Measurements from ENCODE around the gene MCCD1.

The MCCD1 gene

DNA sequence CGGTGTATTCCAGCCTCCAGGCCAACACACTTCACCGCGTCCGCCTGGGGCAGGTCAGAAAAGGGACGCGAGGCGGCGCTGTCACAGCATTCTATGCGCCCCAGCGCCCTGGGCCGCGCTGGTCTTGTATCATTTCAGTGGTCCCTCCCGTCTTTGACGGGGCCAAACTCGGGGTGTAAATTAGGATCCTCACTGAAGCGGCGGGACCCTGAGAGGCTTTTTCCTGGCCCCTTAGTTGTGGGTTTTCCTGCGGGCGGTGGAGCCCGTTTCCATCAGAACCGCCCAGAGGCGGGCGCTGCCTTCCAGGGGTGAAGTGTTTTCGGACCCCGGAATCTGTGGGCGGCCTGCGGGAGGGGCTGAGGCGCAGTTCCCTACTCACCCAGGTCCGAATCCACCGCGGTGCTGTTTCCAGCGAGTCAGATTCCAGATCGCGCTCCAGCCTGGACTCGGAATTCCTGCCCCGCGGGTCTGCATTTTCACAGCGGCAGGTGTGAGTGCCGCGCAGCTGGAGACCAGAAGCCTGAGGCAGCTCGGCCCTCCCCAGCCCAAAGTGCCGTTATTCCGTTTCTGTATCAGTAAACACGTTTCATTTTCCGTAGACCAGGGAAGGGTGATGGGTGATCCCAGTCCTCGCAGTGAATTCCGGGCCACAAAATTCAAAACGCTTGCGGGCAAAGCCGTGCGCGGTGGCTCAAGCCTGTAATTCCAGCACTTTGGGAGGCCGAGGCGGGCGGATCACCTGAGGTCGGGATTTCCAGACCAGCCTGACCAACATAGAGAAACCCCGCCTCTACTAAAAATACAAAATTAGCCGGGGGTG is 34.7 kb upstream of the MCCD1 start (continued):
- TF ChIP-seq ZNF214 (tag by site-specific recombination; IDR thresholded peaks at IDR 0.05; ENCODE audit: borderline replicate concordance) (no peak), SALL2 (tag by site-specific recombination; IDR thresholded peaks at IDR 0.05; ENCODE audit: borderline replicate concordance) (no peak), ZNF555 (tag by site-specific recombination; conservative IDR thresholded peaks at IDR 0.05) (no peak), ZNF654 (tag by site-specific recombination; IDR thresholded peaks at IDR 0.05; ENCODE audit: low read depth) (peak; percentile 99), ZNF114 (tag by site-specific recombination; IDR thresholded peaks at IDR 0.05) (no peak), ZNF140 (tag by site-specific recombination; IDR thresholded peaks at IDR 0.05) (no peak), ZNF354C (tag by site-specific recombination; IDR thresholded peaks at IDR 0.05; ENCODE audit: borderline replicate concordance, low read depth) (no peak), ZNF146 (tag by site-specific recombination; IDR thresholded peaks at IDR 0.05) (no peak; the same call in 1 of the 2 replicates), ZNF426 (tag by site-specific recombination; IDR thresholded peaks at IDR 0.05) (no peak), ZFP69B (tag by site-specific recombination; IDR thresholded peaks at IDR 0.05) (peak; percentile 81), ZNF16 (tag by site-specific recombination; IDR thresholded peaks at IDR 0.05; ENCODE audit: low read depth) (no peak), ZBTB17 (tag by site-specific recombination; IDR thresholded peaks at IDR 0.05) (peak; percentile 96), FEZF1 (tag by site-specific recombination; IDR thresholded peaks at IDR 0.05) (no peak), MYNN (tag by site-specific recombination; IDR thresholded peaks at IDR 0.05; ENCODE audit: borderline replicate concordance) (no peak), ZNF174 (tag by site-specific recombination; IDR thresholded peaks at IDR 0.05) (no peak), GLIS2 (tag by site-specific recombination; IDR thresholded peaks at IDR 0.05) (peak; percentile 40; the same call in 1 of the 2 replicates), IKZF3 (tag by site-specific recombination; IDR thresholded peaks at IDR 0.05) (peak; percentile 74)
- TF ChIP-seq, protein P1, sequence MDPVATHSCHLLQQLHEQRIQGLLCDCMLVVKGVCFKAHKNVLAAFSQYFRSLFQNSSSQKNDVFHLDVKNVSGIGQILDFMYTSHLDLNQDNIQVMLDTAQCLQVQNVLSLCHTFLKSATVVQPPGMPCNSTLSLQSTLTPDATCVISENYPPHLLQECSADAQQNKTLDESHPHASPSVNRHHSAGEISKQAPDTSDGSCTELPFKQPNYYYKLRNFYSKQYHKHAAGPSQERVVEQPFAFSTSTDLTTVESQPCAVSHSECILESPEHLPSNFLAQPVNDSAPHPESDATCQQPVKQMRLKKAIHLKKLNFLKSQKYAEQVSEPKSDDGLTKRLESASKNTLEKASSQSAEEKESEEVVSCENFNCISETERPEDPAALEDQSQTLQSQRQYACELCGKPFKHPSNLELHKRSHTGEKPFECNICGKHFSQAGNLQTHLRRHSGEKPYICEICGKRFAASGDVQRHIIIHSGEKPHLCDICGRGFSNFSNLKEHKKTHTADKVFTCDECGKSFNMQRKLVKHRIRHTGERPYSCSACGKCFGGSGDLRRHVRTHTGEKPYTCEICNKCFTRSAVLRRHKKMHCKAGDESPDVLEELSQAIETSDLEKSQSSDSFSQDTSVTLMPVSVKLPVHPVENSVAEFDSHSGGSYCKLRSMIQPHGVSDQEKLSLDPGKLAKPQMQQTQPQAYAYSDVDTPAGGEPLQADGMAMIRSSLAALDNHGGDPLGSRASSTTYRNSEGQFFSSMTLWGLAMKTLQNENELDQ (tag by site-specific recombination; IDR thresholded peaks at IDR 0.05; ENCODE audit: low read depth) = no peak
- TF ChIP-seq, protein P2, sequence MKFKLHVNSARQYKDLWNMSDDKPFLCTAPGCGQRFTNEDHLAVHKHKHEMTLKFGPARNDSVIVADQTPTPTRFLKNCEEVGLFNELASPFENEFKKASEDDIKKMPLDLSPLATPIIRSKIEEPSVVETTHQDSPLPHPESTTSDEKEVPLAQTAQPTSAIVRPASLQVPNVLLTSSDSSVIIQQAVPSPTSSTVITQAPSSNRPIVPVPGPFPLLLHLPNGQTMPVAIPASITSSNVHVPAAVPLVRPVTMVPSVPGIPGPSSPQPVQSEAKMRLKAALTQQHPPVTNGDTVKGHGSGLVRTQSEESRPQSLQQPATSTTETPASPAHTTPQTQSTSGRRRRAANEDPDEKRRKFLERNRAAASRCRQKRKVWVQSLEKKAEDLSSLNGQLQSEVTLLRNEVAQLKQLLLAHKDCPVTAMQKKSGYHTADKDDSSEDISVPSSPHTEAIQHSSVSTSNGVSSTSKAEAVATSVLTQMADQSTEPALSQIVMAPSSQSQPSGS (tag by site-specific recombination; IDR thresholded peaks at IDR 0.05; ENCODE audit: low read depth) = no peak
- TF ChIP-seq, protein P3, sequence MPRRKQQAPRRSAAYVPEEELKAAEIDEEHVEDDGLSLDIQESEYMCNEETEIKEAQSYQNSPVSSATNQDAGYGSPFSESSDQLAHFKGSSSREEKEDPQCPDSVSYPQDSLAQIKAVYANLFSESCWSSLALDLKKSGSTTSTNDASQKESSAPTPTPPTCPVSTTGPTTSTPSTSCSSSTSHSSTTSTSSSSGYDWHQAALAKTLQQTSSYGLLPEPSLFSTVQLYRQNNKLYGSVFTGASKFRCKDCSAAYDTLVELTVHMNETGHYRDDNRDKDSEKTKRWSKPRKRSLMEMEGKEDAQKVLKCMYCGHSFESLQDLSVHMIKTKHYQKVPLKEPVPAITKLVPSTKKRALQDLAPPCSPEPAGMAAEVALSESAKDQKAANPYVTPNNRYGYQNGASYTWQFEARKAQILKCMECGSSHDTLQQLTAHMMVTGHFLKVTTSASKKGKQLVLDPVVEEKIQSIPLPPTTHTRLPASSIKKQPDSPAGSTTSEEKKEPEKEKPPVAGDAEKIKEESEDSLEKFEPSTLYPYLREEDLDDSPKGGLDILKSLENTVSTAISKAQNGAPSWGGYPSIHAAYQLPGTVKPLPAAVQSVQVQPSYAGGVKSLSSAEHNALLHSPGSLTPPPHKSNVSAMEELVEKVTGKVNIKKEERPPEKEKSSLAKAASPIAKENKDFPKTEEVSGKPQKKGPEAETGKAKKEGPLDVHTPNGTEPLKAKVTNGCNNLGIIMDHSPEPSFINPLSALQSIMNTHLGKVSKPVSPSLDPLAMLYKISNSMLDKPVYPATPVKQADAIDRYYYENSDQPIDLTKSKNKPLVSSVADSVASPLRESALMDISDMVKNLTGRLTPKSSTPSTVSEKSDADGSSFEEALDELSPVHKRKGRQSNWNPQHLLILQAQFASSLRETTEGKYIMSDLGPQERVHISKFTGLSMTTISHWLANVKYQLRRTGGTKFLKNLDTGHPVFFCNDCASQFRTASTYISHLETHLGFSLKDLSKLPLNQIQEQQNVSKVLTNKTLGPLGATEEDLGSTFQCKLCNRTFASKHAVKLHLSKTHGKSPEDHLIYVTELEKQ (tag by site-specific recombination; IDR thresholded peaks at IDR 0.05; ENCODE audit: borderline replicate concordance) = no peak
- TF ChIP-seq, protein P4, sequence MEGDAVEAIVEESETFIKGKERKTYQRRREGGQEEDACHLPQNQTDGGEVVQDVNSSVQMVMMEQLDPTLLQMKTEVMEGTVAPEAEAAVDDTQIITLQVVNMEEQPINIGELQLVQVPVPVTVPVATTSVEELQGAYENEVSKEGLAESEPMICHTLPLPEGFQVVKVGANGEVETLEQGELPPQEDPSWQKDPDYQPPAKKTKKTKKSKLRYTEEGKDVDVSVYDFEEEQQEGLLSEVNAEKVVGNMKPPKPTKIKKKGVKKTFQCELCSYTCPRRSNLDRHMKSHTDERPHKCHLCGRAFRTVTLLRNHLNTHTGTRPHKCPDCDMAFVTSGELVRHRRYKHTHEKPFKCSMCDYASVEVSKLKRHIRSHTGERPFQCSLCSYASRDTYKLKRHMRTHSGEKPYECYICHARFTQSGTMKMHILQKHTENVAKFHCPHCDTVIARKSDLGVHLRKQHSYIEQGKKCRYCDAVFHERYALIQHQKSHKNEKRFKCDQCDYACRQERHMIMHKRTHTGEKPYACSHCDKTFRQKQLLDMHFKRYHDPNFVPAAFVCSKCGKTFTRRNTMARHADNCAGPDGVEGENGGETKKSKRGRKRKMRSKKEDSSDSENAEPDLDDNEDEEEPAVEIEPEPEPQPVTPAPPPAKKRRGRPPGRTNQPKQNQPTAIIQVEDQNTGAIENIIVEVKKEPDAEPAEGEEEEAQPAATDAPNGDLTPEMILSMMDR (tag by site-specific recombination; IDR thresholded peaks at IDR 0.05) = peak; percentile 98
- TF ChIP-seq, protein P5, sequence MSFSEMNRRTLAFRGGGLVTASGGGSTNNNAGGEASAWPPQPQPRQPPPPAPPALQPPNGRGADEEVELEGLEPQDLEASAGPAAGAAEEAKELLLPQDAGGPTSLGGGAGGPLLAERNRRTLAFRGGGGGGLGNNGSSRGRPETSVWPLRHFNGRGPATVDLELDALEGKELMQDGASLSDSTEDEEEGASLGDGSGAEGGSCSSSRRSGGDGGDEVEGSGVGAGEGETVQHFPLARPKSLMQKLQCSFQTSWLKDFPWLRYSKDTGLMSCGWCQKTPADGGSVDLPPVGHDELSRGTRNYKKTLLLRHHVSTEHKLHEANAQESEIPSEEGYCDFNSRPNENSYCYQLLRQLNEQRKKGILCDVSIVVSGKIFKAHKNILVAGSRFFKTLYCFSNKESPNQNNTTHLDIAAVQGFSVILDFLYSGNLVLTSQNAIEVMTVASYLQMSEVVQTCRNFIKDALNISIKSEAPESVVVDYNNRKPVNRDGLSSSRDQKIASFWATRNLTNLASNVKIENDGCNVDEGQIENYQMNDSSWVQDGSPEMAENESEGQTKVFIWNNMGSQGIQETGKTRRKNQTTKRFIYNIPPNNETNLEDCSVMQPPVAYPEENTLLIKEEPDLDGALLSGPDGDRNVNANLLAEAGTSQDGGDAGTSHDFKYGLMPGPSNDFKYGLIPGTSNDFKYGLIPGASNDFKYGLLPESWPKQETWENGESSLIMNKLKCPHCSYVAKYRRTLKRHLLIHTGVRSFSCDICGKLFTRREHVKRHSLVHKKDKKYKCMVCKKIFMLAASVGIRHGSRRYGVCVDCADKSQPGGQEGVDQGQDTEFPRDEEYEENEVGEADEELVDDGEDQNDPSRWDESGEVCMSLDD (tag by site-specific recombination; IDR thresholded peaks at IDR 0.05) = peak; percentile 84
- TF ChIP-seq, protein P6, sequence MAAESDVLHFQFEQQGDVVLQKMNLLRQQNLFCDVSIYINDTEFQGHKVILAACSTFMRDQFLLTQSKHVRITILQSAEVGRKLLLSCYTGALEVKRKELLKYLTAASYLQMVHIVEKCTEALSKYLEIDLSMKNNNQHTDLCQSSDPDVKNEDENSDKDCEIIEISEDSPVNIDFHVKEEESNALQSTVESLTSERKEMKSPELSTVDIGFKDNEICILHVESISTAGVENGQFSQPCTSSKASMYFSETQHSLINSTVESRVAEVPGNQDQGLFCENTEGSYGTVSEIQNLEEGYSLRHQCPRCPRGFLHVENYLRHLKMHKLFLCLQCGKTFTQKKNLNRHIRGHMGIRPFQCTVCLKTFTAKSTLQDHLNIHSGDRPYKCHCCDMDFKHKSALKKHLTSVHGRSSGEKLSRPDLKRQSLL (tag by site-specific recombination; IDR thresholded peaks at IDR 0.05) = no peak
- TF ChIP-seq, protein P7, sequence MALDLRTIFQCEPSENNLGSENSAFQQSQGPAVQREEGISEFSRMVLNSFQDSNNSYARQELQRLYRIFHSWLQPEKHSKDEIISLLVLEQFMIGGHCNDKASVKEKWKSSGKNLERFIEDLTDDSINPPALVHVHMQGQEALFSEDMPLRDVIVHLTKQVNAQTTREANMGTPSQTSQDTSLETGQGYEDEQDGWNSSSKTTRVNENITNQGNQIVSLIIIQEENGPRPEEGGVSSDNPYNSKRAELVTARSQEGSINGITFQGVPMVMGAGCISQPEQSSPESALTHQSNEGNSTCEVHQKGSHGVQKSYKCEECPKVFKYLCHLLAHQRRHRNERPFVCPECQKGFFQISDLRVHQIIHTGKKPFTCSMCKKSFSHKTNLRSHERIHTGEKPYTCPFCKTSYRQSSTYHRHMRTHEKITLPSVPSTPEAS (tag by site-specific recombination; IDR thresholded peaks at IDR 0.05) = no peak
